Esophagus muscularis mucosa (tissue), 4 donors: ENCODE measurements around the gene DSC1. TPM values are rescaled to one million over a fixed set of nuclear protein-coding genes. Genes with fewer than 3 reads are reported as not detected.

Experiments used
- DNase-seq: peaks from one replicate; pipeline ENCODE4 v3.0.0-alpha.2; 2017; ENCODE audit errors: extremely low spot score
- H3K27ac ChIP-seq, 4 donors: fragments of 200-600 bp; sonication (generic); replicated peaks in 1 of 4; 1 replicate in 3 of 4; 2 replicates in 1 of 4; pipeline ENCODE4 v1.5.1; 2016 to 2019; ENCODE audit warnings: mild to moderate bottlenecking in 1 of 4
- H3K27me3 ChIP-seq, 4 donors: fragments of 200-600 bp; sonication (generic); one replicate each; pipeline versions ENCODE4 v1.5.1 to v1.6.0; 2016 to 2019
- H3K36me3 ChIP-seq, 4 donors: fragments of 200-600 bp; sonication (generic); one replicate each; pipeline ENCODE4 v1.5.1; 2016 to 2019
- H3K4me1 ChIP-seq, 4 donors: fragments of 200-600 bp; sonication (generic); one replicate each; pipeline ENCODE4 v1.5.1; 2016 to 2019
- H3K4me3 ChIP-seq, 4 donors: fragments of 200-600 bp; sonication (generic); 1 replicate in 2 of 4; 2 replicates in 2 of 4; pipeline ENCODE4 v1.5.1; 2016 to 2019; ENCODE audit warnings: mild to moderate bottlenecking in 4 of 4, moderate library complexity in 1 of 4
- H3K9me3 ChIP-seq, 4 donors: fragments of 200-600 bp; sonication (generic); 1 replicate in 3 of 4; 2 replicates in 1 of 4; pipeline ENCODE4 v1.5.1; 2016 to 2019
- EP300 ChIP-seq: sonication (generic); formaldehyde crosslinking; IDR thresholded peaks from one replicate; pipeline ENCODE4 v1.6.1; 2017; ENCODE audit warnings: antibody characterized with exemption
- POLR2A ChIP-seq: fragments of 450-650 bp; IDR thresholded peaks from one replicate; pipeline ENCODE4 v1.6.1; 2017; ENCODE audit warnings: antibody characterized with exemption, moderate library complexity, mild to moderate bottlenecking, low read depth
- POLR2AphosphoS5 ChIP-seq, 2 donors: sonication (generic); formaldehyde crosslinking; IDR thresholded peaks; one replicate each; pipeline ENCODE4 v1.6.1; 2017; ENCODE audit warnings: antibody characterized with exemption in 2 of 2
- WGBS: methylation state at CpG from one replicate; pipeline ENCODE4 v1.1.5; 2018; 5-methylcytosine and 5-hydroxymethylcytosine counted together
- intact Hi-C: fragments of 100-400 bp; cut with DNase I; formaldehyde crosslinking; loops from one replicate; pipeline ENCODE4 v1.15.1; 2023
- total RNA-seq, 4 donors: library from RNA; depleted of rRNA; stranded (reverse); fragments of >200 nt; gene quantifications; one replicate each; pipeline versions ENCODE4 v1.1.0 to v1.2.1, GENCODE V29; 2016

DSC1 gene
- total RNA-seq, 4 donors from 2014 or later = not detected

DNA sequence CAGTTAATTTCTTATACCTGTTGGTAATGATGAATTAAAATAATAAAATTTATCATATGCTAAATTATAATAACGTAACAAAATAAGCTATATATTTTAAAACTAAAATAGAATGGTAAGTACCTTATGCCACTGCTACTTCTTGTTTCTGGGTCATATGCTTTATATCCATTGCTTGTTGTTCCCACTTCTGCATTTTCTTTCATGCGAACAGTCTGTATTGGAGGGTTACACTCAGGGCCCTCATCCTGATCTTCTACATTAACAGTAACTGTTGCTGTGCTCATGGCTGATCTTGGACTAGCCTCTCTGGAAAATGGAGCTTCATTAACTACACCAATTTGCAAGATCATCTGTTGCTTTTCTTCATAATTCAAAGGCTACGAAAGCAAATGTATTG lies 82.7 kb downstream of the DSC1 start:
- Histone ChIP-seq H3K9me3 (no peaks in the 10 kb centered on the region), H3K36me3 (peaks cover 0 to 57% (median 0%) of the 10 kb centered on the region in 4 donors), H3K27ac (no peak overlapping the region), H3K4me1 (no peaks in the 10 kb centered on the region), H3K4me3 (no peak overlapping the region), H3K27me3 (no peaks in the 10 kb centered on the region)
- intact Hi-C loops = no loop called here
- no peak for DNase-seq
- 85% methylated on average over 3 of the region's 3 CpGs for WGBS
- TF ChIP-seq EP300 (no peak), POLR2AphosphoS5 (IDR thresholded peaks at IDR 0.05) (no peak), POLR2A (no peak)

Other genes starting within 250 kb of the DSC1 start
- under 1 TPM in 3 of 4 donors, not detected in 1; under 0.01 to 0.52 (median 0.23) TPM for gene DSC3, start 120.1 kb downstream of the DSC1 start, total RNA-seq
- gene DSC2, start 60.4 kb downstream of the DSC1 start, total RNA-seq = 1 to 10 TPM; 1.9 to 4.6 (median 2.1) TPM
- gene DSG1, start 155.3 kb upstream of the DSC1 start, total RNA-seq = not detected
- not detected for gene DSG4, start 213.9 kb upstream of the DSC1 start, total RNA-seq